ENCODE data around the gene ISL2. TPM values are rescaled to one million over a fixed set of nuclear protein-coding genes. Genes with fewer than 3 reads are reported as not detected.
A peak's percentile ranks its signal among the peaks of the same experiment; 100 is the strongest.

ISL2 gene
- total RNA-seq, 1 donor from 2014 or later: 0.26 TPM

- DNase-seq (ENCODE audit: low read depth) (no peak), FAIRE-seq (no peak)
- no peaks in the 10 kb centered on the region for H3K36me3 ChIP-seq (ENCODE audit: control insufficient read depth, insufficient read depth, low read length)
- peaks cover 72% of the 10 kb centered on the region for H3K27me3 ChIP-seq (ENCODE audit: control insufficient read depth, insufficient read depth, low read length)
- no peak for TF ChIP-seq CTCF (IDR thresholded peaks at IDR 0.05; ENCODE audit: insufficient read depth, low read length, severe bottlenecking)
- no peak overlapping the region for H3K4me3 ChIP-seq (ENCODE audit: low read depth, low read length)
Observed at GRCh38 chr15:76339305-76340197, 3.0 kb downstream of the ISL2 start.

- Histone ChIP-seq H3K36me3 (ENCODE audit: control insufficient read depth, insufficient read depth, low read length) (no peaks in the 10 kb centered on the region), H3K4me3 (ENCODE audit: low read depth, low read length) (no peak overlapping the region), H3K27me3 (ENCODE audit: control insufficient read depth, insufficient read depth, low read length) (peaks cover 69% of the 10 kb centered on the region)
- DNase-seq (ENCODE audit: low read depth) (no peak), FAIRE-seq (no peak)
- no peak for TF ChIP-seq CTCF (IDR thresholded peaks at IDR 0.05; ENCODE audit: insufficient read depth, low read length, severe bottlenecking)
Observed at GRCh38 chr15:76340198-76340802, 3.7 kb downstream of the ISL2 start.

- peak; percentile 28 for TF ChIP-seq CTCF (IDR thresholded peaks at IDR 0.05; ENCODE audit: insufficient read depth, low read length, severe bottlenecking)
- no peak overlapping the region for H3K4me3 ChIP-seq (ENCODE audit: low read depth, low read length)
- no peaks in the 10 kb centered on the region for H3K36me3 ChIP-seq (ENCODE audit: control insufficient read depth, insufficient read depth, low read length)
- DNase-seq (ENCODE audit: low read depth) (no peak), FAIRE-seq (no peak)
- peaks cover 70% of the 10 kb centered on the region for H3K27me3 ChIP-seq (ENCODE audit: control insufficient read depth, insufficient read depth, low read length)
Observed at GRCh38 chr15:76340803-76341365, 4.3 kb downstream of the ISL2 start.

GRCh38 chr15:76341366-76342057, 4.9 kb downstream of the ISL2 start:
- TF ChIP-seq CTCF (IDR thresholded peaks at IDR 0.05; ENCODE audit: insufficient read depth, low read length, severe bottlenecking): no peak
- no peak for FAIRE-seq
- Histone ChIP-seq H3K36me3 (ENCODE audit: control insufficient read depth, insufficient read depth, low read length) (no peaks in the 10 kb centered on the region), H3K27me3 (ENCODE audit: control insufficient read depth, insufficient read depth, low read length) (peaks cover 70% of the 10 kb centered on the region), H3K4me3 (ENCODE audit: low read depth, low read length) (no peak overlapping the region)
- no peak for DNase-seq (ENCODE audit: low read depth)

GRCh38 chr15:76342058-76342381, 5.4 kb downstream of the ISL2 start:
- no peak for DNase-seq (ENCODE audit: low read depth)
- no peak for TF ChIP-seq CTCF (IDR thresholded peaks at IDR 0.05; ENCODE audit: insufficient read depth, low read length, severe bottlenecking)
- Histone ChIP-seq H3K4me3 (ENCODE audit: low read depth, low read length) (no peak overlapping the region), H3K27me3 (ENCODE audit: control insufficient read depth, insufficient read depth, low read length) (peaks cover 68% of the 10 kb centered on the region), H3K36me3 (ENCODE audit: control insufficient read depth, insufficient read depth, low read length) (no peaks in the 10 kb centered on the region)
- no peak for FAIRE-seq
